A673 (cell line): ENCODE data around the gene TRIM26.

Source experiments
- EZH2 ChIP-seq: fragments of 200-600 bp; sonication (generic); IDR thresholded peaks from 2 replicates; pipeline ENCODE4 v1.6.1; 2017; ENCODE audit warnings: borderline replicate concordance, low read depth, mild to moderate bottlenecking, mixed read lengths, antibody characterized with exemption, low read length; ENCODE audit not compliant: poor library complexity, severe bottlenecking
- TF ChIP-seq, protein P1 (sequence below): fragments of 300-800, 200-600 bp; sonication (generic); conservative IDR thresholded peaks from 2 replicates; pipeline ENCODE4 v1.5.1; 2017; ENCODE audit warnings: low read depth, mild to moderate bottlenecking, antibody characterized with exemption, low read length, moderate library complexity, mixed read lengths

DNA sequence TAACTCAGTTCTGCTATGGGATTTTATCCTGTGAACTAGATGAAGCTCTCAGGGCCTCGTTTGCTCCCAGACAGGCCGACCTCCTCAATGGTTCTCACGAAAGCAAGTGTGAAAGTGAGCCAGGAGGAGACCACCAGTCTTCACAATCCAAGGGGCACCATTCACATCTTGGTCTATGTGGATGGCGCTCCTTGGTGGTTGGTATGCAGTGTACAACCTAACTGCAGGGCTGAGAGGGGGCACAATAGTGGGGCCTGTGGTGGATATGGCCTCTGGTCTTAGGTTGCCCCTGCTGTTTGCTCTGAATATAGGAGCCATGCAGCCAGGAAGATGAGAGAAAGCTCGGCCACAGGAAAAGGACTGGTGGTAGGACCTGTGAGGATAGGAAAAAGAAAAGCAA lies 24.7 kb downstream of the TRIM26 start:
- TF ChIP-seq, protein P1, sequence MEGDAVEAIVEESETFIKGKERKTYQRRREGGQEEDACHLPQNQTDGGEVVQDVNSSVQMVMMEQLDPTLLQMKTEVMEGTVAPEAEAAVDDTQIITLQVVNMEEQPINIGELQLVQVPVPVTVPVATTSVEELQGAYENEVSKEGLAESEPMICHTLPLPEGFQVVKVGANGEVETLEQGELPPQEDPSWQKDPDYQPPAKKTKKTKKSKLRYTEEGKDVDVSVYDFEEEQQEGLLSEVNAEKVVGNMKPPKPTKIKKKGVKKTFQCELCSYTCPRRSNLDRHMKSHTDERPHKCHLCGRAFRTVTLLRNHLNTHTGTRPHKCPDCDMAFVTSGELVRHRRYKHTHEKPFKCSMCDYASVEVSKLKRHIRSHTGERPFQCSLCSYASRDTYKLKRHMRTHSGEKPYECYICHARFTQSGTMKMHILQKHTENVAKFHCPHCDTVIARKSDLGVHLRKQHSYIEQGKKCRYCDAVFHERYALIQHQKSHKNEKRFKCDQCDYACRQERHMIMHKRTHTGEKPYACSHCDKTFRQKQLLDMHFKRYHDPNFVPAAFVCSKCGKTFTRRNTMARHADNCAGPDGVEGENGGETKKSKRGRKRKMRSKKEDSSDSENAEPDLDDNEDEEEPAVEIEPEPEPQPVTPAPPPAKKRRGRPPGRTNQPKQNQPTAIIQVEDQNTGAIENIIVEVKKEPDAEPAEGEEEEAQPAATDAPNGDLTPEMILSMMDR: no peak
- TF ChIP-seq EZH2: no peak
